GM12865 (cell line): ENCODE data around the gene LTBP1.

ENCODE experiments used
- DNase-seq: peaks from one replicate; pipeline ENCODE4 v3.0.0; 2010; ENCODE audit warnings: low read depth
- H3K4me3 ChIP-seq: 2 replicates; pipeline ENCODE4 v1.5.1; 2011; ENCODE audit warnings: mild to moderate bottlenecking, low read depth, low read length, control low read depth
- CTCF ChIP-seq: IDR thresholded peaks from 2 replicates; pipeline ENCODE4 v1.5.1; 2011; ENCODE audit warnings: low read length, control low read depth, low read depth, inconsistent platforms; ENCODE audit not compliant: insufficient read depth; ENCODE audit errors: missing control alignments

The LTBP1 gene

GRCh38 chr2:33391529-33392255 lies 444.9 kb downstream of the LTBP1 start:
- H3K4me3 ChIP-seq, result no peak overlapping the region
- no peak for DNase-seq
- TF ChIP-seq CTCF, result no peak

GRCh38 chr2:33392366-33392765 lies 445.6 kb downstream of the LTBP1 start:
- H3K4me3 ChIP-seq, result no peak overlapping the region
- peak; percentile 51 for DNase-seq
- no peak for TF ChIP-seq CTCF

GRCh38 chr2:33395034-33395433 lies 448.3 kb downstream of the LTBP1 start:
- no peak for TF ChIP-seq CTCF

GRCh38 chr2:33395655-33396249 lies 449.0 kb downstream of the LTBP1 start:
- DNase-seq, result peak; percentile 57
- TF ChIP-seq CTCF, result peak; percentile 55
- H3K4me3 ChIP-seq, result no peak overlapping the region

More at GRCh38 chr2:33395034-33395433, 448.3 kb downstream of the LTBP1 start:
- DNase-seq, result no peak
- no peak overlapping the region for H3K4me3 ChIP-seq

- DNase-seq, result no peak
- no peak for TF ChIP-seq CTCF
- H3K4me3 ChIP-seq, result no peak overlapping the region
These were observed 457.6 kb downstream of the LTBP1 start for GRCh38 chr2:33404321-33404720.

- no peak for TF ChIP-seq CTCF
- DNase-seq, result no peak
- H3K4me3 ChIP-seq, result no peak overlapping the region
These were observed 459.9 kb downstream of the LTBP1 start for GRCh38 chr2:33406622-33407021.
